Measurements from ENCODE around the gene DAG1. TPM values are rescaled to one million over a fixed set of nuclear protein-coding genes. Genes with fewer than 3 reads are reported as not detected.

DAG1 gene
- total and polyA plus RNA-seq, 2 experiments from 2014 or later, result 29.9 to 152 TPM

DNA sequence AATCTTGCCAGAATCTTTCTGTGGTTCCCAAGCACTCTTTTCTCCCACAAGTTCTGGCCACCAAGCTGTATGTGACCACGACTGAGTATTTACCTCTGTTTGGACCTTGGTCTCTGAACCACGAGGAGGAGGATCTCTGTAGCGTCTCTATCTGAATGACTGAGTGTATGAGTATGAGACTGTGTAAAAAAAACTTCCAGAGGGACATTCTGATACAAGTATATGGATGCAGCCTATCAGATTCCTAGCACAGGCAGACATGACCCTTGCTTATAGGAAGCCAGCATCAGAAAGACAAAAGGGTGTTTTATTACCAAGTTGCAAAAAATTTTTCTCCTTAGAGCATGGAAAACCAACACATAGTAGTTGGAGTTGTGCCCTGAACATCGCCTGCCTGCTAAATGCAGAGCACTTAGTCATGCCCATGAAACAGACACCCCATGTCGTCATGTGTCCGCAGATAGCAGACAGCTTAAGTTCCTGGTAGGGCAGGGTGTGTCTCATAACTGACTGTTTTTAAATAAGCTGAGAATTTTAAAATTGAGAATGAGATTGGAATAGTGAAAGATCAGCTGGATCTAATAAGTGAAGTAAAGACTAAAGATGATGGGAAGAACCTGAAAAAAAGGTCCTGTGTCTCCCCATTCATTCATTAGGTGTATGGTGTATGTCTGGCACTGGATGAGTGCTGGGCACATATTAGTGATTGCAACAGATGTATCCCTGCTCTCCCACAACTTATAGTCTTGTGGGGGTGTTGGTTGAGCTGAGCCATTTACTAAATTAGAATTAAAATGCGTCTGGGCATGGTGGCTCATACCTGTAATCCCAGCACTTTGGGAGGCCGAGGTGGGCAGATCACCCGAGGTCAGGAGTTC lies 30.9 kb downstream of the DAG1 start:
- Mint-ChIP-seq H3K4me3 (no peak overlapping the region), H3K9me3 (no peaks in the 10 kb centered on the region), H3K36me3 (ENCODE audit: low read depth) (peaks cover 6% of the 10 kb centered on the region), H3K27me3 (ENCODE audit: insufficient read depth, low read depth, poor library complexity) (peaks cover 2% of the 10 kb centered on the region), H3K4me1 (peaks cover 4% of the 10 kb centered on the region; the same call in 2 of the 3 replicates), H3K27ac (peak overlapping the region; percentile 68; the same call in 1 of the 2 replicates)
- peak overlapping the region; percentile 72; the same call in 1 of the 2 replicates for H3K27ac ChIP-seq (ENCODE audit: low read depth)
- ATAC-seq (no peak), DNase-seq (ENCODE audit: low spot score) (no peak)
- no peaks in the 10 kb centered on the region for H3K36me3 ChIP-seq (ENCODE audit: insufficient read depth)
- no peak overlapping the region for H3K4me3 ChIP-seq
- H4K20me1 ChIP-seq (replicated peaks; ENCODE audit: insufficient read depth), result peaks cover 26% of the 10 kb centered on the region
- no peaks in the 10 kb centered on the region for H3K9me2 ChIP-seq (ENCODE audit: insufficient read depth)
- H3K27me3 ChIP-seq (ENCODE audit: insufficient read depth), result no peaks in the 10 kb centered on the region
- TF ChIP-seq, protein P1, sequence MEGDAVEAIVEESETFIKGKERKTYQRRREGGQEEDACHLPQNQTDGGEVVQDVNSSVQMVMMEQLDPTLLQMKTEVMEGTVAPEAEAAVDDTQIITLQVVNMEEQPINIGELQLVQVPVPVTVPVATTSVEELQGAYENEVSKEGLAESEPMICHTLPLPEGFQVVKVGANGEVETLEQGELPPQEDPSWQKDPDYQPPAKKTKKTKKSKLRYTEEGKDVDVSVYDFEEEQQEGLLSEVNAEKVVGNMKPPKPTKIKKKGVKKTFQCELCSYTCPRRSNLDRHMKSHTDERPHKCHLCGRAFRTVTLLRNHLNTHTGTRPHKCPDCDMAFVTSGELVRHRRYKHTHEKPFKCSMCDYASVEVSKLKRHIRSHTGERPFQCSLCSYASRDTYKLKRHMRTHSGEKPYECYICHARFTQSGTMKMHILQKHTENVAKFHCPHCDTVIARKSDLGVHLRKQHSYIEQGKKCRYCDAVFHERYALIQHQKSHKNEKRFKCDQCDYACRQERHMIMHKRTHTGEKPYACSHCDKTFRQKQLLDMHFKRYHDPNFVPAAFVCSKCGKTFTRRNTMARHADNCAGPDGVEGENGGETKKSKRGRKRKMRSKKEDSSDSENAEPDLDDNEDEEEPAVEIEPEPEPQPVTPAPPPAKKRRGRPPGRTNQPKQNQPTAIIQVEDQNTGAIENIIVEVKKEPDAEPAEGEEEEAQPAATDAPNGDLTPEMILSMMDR (conservative IDR thresholded peaks at IDR 0.05; ENCODE audit: low read depth in 2 of 2), result no peak
- TF ChIP-seq ZNF331 (CRISPR knock-in tag; IDR thresholded peaks at IDR 0.05; ENCODE audit: low read depth) (no peak), NANOG (IDR thresholded peaks at IDR 0.05; ENCODE audit: borderline replicate concordance) (no peak), EZH2phosphoT487 (IDR thresholded peaks at IDR 0.05; ENCODE audit: unreplicated experiment) (no peak), ZNF114 (CRISPR knock-in tag; IDR thresholded peaks at IDR 0.05) (no peak), POLR2AphosphoS5 (IDR thresholded peaks at IDR 0.05; ENCODE audit: low read depth) (no peak), STAT1 (IDR thresholded peaks at IDR 0.05; ENCODE audit: unreplicated experiment) (no peak), CREB1 (CRISPR knock-in tag; IDR thresholded peaks at IDR 0.05; ENCODE audit: low read depth) (no peak), JUNB (IDR thresholded peaks at IDR 0.05; ENCODE audit: unreplicated experiment) (no peak), EZH2 (IDR thresholded peaks at IDR 0.05; ENCODE audit: low read depth, unreplicated experiment) (no peak)
- TF ChIP-seq, protein P2, sequence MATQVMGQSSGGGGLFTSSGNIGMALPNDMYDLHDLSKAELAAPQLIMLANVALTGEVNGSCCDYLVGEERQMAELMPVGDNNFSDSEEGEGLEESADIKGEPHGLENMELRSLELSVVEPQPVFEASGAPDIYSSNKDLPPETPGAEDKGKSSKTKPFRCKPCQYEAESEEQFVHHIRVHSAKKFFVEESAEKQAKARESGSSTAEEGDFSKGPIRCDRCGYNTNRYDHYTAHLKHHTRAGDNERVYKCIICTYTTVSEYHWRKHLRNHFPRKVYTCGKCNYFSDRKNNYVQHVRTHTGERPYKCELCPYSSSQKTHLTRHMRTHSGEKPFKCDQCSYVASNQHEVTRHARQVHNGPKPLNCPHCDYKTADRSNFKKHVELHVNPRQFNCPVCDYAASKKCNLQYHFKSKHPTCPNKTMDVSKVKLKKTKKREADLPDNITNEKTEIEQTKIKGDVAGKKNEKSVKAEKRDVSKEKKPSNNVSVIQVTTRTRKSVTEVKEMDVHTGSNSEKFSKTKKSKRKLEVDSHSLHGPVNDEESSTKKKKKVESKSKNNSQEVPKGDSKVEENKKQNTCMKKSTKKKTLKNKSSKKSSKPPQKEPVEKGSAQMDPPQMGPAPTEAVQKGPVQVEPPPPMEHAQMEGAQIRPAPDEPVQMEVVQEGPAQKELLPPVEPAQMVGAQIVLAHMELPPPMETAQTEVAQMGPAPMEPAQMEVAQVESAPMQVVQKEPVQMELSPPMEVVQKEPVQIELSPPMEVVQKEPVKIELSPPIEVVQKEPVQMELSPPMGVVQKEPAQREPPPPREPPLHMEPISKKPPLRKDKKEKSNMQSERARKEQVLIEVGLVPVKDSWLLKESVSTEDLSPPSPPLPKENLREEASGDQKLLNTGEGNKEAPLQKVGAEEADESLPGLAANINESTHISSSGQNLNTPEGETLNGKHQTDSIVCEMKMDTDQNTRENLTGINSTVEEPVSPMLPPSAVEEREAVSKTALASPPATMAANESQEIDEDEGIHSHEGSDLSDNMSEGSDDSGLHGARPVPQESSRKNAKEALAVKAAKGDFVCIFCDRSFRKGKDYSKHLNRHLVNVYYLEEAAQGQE (IDR thresholded peaks at IDR 0.05; ENCODE audit: unreplicated experiment), result no peak
- TF ChIP-seq, protein P3, sequence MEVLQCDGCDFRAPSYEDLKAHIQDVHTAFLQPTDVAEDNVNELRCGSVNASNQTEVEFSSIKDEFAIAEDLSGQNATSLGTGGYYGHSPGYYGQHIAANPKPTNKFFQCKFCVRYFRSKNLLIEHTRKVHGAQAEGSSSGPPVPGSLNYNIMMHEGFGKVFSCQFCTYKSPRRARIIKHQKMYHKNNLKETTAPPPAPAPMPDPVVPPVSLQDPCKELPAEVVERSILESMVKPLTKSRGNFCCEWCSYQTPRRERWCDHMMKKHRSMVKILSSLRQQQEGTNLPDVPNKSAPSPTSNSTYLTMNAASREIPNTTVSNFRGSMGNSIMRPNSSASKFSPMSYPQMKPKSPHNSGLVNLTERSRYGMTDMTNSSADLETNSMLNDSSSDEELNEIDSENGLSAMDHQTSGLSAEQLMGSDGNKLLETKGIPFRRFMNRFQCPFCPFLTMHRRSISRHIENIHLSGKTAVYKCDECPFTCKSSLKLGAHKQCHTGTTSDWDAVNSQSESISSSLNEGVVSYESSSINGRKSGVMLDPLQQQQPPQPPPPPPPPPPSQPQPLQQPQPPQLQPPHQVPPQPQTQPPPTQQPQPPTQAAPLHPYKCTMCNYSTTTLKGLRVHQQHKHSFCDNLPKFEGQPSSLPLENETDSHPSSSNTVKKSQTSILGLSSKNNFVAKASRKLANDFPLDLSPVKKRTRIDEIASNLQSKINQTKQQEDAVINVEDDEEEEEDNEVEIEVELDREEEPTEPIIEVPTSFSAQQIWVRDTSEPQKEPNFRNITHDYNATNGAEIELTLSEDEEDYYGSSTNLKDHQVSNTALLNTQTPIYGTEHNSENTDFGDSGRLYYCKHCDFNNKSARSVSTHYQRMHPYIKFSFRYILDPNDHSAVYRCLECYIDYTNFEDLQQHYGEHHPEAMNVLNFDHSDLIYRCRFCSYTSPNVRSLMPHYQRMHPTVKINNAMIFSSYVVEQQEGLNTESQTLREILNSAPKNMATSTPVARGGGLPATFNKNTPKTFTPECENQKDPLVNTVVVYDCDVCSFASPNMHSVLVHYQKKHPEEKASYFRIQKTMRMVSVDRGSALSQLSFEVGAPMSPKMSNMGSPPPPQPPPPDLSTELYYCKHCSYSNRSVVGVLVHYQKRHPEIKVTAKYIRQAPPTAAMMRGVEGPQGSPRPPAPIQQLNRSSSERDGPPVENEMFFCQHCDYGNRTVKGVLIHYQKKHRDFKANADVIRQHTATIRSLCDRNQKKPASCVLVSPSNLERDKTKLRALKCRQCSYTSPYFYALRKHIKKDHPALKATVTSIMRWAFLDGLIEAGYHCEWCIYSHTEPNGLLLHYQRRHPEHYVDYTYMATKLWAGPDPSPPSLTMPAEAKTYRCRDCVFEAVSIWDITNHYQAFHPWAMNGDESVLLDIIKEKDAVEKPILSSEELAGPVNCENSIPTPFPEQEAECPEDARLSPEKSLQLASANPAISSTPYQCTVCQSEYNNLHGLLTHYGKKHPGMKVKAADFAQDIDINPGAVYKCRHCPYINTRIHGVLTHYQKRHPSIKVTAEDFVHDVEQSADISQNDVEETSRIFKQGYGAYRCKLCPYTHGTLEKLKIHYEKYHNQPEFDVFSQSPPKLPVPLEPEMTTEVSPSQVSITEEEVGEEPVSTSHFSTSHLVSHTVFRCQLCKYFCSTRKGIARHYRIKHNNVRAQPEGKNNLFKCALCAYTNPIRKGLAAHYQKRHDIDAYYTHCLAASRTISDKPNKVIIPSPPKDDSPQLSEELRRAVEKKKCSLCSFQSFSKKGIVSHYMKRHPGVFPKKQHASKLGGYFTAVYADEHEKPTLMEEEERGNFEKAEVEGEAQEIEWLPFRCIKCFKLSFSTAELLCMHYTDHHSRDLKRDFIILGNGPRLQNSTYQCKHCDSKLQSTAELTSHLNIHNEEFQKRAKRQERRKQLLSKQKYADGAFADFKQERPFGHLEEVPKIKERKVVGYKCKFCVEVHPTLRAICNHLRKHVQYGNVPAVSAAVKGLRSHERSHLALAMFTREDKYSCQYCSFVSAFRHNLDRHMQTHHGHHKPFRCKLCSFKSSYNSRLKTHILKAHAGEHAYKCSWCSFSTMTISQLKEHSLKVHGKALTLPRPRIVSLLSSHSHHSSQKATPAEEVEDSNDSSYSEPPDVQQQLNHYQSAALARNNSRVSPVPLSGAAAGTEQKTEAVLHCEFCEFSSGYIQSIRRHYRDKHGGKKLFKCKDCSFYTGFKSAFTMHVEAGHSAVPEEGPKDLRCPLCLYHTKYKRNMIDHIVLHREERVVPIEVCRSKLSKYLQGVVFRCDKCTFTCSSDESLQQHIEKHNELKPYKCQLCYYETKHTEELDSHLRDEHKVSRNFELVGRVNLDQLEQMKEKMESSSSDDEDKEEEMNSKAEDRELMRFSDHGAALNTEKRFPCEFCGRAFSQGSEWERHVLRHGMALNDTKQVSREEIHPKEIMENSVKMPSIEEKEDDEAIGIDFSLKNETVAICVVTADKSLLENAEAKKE (CRISPR knock-in tag; IDR thresholded peaks at IDR 0.05), result no peak
- TF ChIP-seq, protein P4, sequence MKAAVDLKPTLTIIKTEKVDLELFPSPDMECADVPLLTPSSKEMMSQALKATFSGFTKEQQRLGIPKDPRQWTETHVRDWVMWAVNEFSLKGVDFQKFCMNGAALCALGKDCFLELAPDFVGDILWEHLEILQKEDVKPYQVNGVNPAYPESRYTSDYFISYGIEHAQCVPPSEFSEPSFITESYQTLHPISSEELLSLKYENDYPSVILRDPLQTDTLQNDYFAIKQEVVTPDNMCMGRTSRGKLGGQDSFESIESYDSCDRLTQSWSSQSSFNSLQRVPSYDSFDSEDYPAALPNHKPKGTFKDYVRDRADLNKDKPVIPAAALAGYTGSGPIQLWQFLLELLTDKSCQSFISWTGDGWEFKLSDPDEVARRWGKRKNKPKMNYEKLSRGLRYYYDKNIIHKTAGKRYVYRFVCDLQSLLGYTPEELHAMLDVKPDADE (IDR thresholded peaks at IDR 0.05), result no peak
- H3K79me2 ChIP-seq (replicated peaks; ENCODE audit: insufficient read depth), result peaks cover 91% of the 10 kb centered on the region
- H2AFZ ChIP-seq, result no peak overlapping the region
- no peaks in the 10 kb centered on the region for H3K4me1 ChIP-seq (ENCODE audit: insufficient read depth)
- H3K4me2 ChIP-seq, result no peak overlapping the region
- 0 out of 2 replicates have a peak, but pooled peaks cover 3% of the 10 kb centered on the region for H3F3A ChIP-seq (replicated peaks; ENCODE audit: low read depth)
